Muscle of leg (tissue), 11 donors: ENCODE data around the gene MRPL36. TPM values are rescaled to one million over a fixed set of nuclear protein-coding genes. Genes with fewer than 3 reads are reported as not detected.
A peak's percentile ranks its signal among the peaks of the same experiment; 100 is the strongest.

Experiments
- DNase-seq: peaks from one replicate; pipeline ENCODE4 v3.0.0; 2013
- H3K27ac ChIP-seq: one replicate; pipeline ENCODE4 v1.5.1; 2013; ENCODE audit warnings: mild to moderate bottlenecking, low read length, control low read depth
- H3K27me3 ChIP-seq: one replicate; pipeline ENCODE4 v1.6.1; 2013; ENCODE audit warnings: low read length; ENCODE audit not compliant: control insufficient read depth, insufficient read depth
- H3K36me3 ChIP-seq: one replicate; pipeline ENCODE4 v1.6.1; 2013; ENCODE audit warnings: low read length; ENCODE audit not compliant: control insufficient read depth, insufficient read depth
- H3K4me1 ChIP-seq: one replicate; pipeline ENCODE4 v1.6.1; 2013; ENCODE audit warnings: low read length; ENCODE audit not compliant: control insufficient read depth, insufficient read depth
- H3K4me3 ChIP-seq: one replicate; pipeline ENCODE4 v1.5.1; 2013; ENCODE audit warnings: low read length, control low read depth
- H3K9me3 ChIP-seq: replicated peaks from 2 replicates; pipeline ENCODE4 v1.6.1; 2013; ENCODE audit warnings: low read depth, low read length; ENCODE audit not compliant: control insufficient read depth
- WGBS: methylation state at CpG from one replicate; pipeline ENCODE4 v1.1.5; 2013; ENCODE audit warnings: missing lambda C conversion rate; ENCODE audit not compliant: insufficient coverage; 5-methylcytosine and 5-hydroxymethylcytosine counted together
- polyA plus RNA-seq, 8 donors: library from polyadenylated mRNA; unstranded; fragments of 120-200 nt; gene quantifications; one replicate each; pipeline versions ENCODE4 v1.2.1 to v1.2.3, GENCODE V29; 2013; ENCODE audit warnings: inconsistent platforms in 1 of 8, low replicate concordance in 1 of 8; ENCODE audit not compliant: insufficient read length in 8 of 8, insufficient read depth in 1 of 8
- total RNA-seq: library from RNA; stranded (reverse); fragments of 120-200 nt; gene quantifications from one replicate; pipeline ENCODE4 v1.2.4, GENCODE V29; 2013

Gene MRPL36
- total and polyA plus RNA-seq, 9 donors = 24.2 to 48.1 (median 34.3) TPM

- no peak for DNase-seq
- H3K4me3 ChIP-seq = no peak overlapping the region
- no peak overlapping the region for H3K27ac ChIP-seq
- no peaks in the 10 kb centered on the region for H3K4me1 ChIP-seq
- H3K9me3 ChIP-seq = no peaks in the 10 kb centered on the region
- peaks cover 9% of the 10 kb centered on the region for H3K27me3 ChIP-seq
- H3K36me3 ChIP-seq = no peaks in the 10 kb centered on the region
- WGBS = 100% methylated on average over 1 of the region's 3 CpGs
Observed at GRCh38 chr5:1758574-1758973, 41.1 kb downstream of the MRPL36 start.

DNA sequence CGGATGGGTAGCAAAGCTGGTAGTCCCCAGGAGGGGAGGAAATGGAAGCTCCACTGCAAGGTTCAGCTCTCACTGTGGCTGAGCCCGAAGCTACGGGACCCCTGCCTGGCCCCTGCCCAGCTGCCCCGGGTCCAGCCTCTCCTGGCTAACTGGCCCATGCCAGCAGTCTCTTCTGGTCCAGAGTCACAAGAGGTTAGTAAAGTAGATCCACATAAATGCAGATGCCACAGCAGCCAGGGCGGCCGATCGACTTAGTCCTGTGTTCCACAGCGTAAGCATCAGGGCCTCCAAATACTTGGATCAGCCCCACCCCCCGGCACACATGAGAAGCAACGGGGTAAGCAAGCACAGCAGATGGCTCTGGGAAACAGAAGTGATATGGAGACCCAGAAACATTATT is 42.1 kb downstream of the MRPL36 start:
- 80% methylated on average over 9 of the region's 10 CpGs for WGBS
- DNase-seq = no peak
- no peaks in the 10 kb centered on the region for H3K4me1 ChIP-seq
- H3K36me3 ChIP-seq = no peaks in the 10 kb centered on the region
- H3K9me3 ChIP-seq = no peaks in the 10 kb centered on the region
- peaks cover 15% of the 10 kb centered on the region for H3K27me3 ChIP-seq
- H3K4me3 ChIP-seq = no peak overlapping the region
- H3K27ac ChIP-seq = no peak overlapping the region

DNA sequence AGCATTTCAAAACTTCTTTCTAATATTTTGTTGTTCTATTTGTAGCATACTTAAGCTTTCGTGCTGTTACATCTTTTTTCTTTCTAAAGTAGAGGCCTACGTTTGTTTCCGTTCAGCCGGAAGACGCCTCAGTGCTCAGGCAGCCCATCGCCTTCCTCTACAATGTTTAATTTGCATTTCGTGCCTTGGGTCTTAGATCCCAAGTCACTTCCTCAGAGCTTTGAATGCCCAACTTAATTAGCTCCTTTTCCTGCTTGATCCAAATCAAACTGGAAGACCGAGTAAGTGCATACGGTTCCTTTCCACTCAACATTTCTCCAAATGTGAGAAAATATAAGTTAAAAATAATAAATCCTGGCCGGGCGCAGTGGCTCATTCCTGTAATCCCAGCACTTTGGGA is 43.2 kb downstream of the MRPL36 start:
- 87% methylated on average over 4 of the region's 11 CpGs for WGBS
- H3K9me3 ChIP-seq = no peaks in the 10 kb centered on the region
- no peak overlapping the region for H3K4me3 ChIP-seq
- no peaks in the 10 kb centered on the region for H3K4me1 ChIP-seq
- DNase-seq = no peak
- peaks cover 18% of the 10 kb centered on the region for H3K27me3 ChIP-seq
- H3K36me3 ChIP-seq = no peaks in the 10 kb centered on the region
- H3K27ac ChIP-seq = no peak overlapping the region

DNA sequence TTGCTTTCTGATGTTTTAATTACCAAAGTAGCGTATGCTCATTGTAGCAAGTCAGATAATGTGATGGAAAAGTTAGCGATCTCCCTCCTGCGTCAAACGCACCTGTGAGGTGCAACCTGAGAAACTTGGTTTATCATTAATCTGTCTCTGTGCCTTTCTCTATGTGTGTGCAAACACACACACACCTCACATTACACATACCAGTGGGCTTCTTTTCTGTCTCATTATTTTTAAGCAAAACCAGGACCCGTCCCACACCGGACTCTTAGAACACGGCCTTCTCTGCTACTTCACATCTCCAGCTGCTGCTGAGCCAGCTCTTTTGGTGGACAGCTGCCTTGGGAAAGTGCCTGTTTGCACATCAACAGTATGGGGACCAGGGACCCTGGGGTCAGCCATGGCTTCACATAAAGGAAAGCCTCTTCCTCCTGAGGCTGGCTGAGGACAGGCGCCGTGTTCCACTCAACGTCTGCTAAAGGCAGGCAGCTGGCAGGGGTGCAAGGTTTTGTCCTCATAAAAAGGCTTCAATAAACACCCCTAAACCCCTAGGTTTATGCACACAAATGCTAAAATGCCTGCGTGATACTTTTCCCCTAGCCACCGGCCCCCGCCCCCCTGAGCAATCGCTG is 44.2 kb downstream of the MRPL36 start:
- 35% methylated on average over 10 of the region's 14 CpGs for WGBS
- peak; percentile 10 for DNase-seq
- no peak overlapping the region for H3K27ac ChIP-seq

DNA sequence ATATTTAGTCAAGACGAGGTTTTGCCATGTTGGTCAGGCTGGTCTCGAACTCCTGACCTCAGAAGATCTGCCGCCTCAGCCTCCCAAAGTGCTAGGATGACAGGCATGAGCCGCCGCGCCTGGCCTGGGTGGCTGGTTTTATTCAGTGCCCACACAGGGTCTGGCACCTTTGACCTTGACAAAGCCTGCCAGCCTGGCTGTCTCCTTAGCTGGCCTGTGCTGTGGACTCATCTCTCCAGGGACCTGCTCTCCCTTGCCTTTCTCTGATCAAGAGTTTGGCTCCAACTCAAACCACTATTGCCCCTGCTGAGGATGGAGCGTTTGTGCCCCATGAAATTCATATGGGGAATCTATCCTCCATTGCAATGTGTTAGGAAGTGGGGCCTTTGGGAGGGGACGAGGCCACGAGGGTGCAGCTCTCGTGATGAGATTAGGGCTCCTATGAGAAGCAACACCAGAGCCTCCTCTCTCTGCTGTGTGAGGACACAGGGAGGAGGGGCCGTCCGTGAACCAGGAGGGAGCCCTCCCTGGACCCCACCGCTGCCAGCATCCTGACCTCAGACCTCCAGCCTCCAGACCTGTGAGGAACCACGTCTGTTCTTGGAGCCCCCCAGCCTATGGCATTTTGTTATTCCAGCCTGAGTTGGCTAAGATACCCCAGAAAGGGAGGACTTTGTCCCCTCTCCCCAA is 45.0 kb downstream of the MRPL36 start:
- Histone ChIP-seq H3K27me3 (peaks cover 15% of the 10 kb centered on the region), H3K36me3 (no peaks in the 10 kb centered on the region), H3K27ac (no peak overlapping the region), H3K4me1 (no peaks in the 10 kb centered on the region), H3K4me3 (no peak overlapping the region), H3K9me3 (no peaks in the 10 kb centered on the region)
- 79% methylated on average over 11 of the region's 14 CpGs for WGBS
- DNase-seq = no peak

More for the DNA sequence above, 44.2 kb downstream of the MRPL36 start:
- Histone ChIP-seq H3K4me3 (no peak overlapping the region), H3K9me3 (no peaks in the 10 kb centered on the region), H3K4me1 (no peaks in the 10 kb centered on the region), H3K27me3 (peaks cover 17% of the 10 kb centered on the region), H3K36me3 (no peaks in the 10 kb centered on the region)

- H3K36me3 ChIP-seq = no peaks in the 10 kb centered on the region
- H3K27me3 ChIP-seq = peaks cover 14% of the 10 kb centered on the region
- DNase-seq = no peak
- no peak overlapping the region for H3K27ac ChIP-seq
- no peak overlapping the region for H3K4me3 ChIP-seq
- 79% methylated on average over 8 of the region's 8 CpGs for WGBS
- H3K4me1 ChIP-seq = no peaks in the 10 kb centered on the region
- H3K9me3 ChIP-seq = no peaks in the 10 kb centered on the region
Observed at GRCh38 chr5:1753490-1753889, 46.1 kb downstream of the MRPL36 start.

- H3K4me3 ChIP-seq = no peak overlapping the region
- H3K27me3 ChIP-seq = peaks cover 14% of the 10 kb centered on the region
- no peaks in the 10 kb centered on the region for H3K9me3 ChIP-seq
- WGBS = 61% methylated on average over 14 of the region's 16 CpGs
- H3K4me1 ChIP-seq = no peaks in the 10 kb centered on the region
- H3K36me3 ChIP-seq = no peaks in the 10 kb centered on the region
- H3K27ac ChIP-seq = no peak overlapping the region
- no peak for DNase-seq
Observed at GRCh38 chr5:1752881-1753280, 46.8 kb downstream of the MRPL36 start.

DNA sequence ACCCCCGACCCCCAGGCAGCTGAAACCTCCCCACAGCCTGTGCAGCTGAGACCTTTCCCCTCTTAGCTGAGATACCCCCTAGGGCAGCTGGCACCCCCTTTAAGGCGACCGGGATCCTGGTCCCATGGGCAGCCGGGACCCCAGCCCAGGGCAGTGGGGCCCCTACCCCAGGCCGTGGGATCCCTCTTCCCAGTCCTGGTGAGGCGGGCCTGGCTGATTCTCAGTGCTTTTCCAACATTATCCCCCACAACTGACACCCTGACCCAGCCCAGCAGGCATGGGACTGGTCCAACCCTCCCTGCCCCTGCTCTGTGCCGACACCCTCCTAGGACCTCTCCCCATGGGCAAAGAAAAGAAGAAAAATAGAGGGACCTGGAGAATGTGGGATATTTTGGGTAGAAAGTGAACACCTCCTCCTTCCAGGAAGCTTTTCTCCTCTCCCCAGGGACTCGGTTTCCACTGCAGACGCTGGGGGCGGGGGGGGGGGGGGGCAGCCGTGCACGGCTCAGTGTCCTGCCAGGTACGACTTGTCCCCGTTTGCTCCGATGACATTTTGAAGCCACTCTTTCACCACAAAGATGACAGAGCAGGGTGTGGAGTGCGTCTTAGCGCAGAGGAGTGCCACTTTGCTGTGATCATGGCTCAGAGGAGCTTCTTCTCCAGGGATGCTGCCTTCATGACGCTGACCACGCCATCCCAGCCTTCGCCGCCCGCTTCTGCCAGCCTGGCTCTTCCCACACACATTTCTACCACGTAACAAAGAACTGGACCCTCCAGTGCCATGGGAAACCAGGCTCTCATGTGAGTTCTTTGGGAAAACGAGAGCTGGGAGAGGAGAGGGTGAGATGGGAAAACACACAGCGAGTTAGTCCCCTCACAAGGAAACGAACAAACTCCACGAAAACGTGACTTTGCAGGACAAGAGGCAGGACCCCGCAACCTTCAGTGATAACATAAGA is 47.5 kb downstream of the MRPL36 start:
- H3K36me3 ChIP-seq = no peaks in the 10 kb centered on the region
- H3K27ac ChIP-seq = no peak overlapping the region
- H3K4me3 ChIP-seq = no peak overlapping the region
- H3K9me3 ChIP-seq = no peaks in the 10 kb centered on the region
- peaks cover 14% of the 10 kb centered on the region for H3K27me3 ChIP-seq
- H3K4me1 ChIP-seq = no peaks in the 10 kb centered on the region
- 85% methylated on average over 13 of the region's 29 CpGs for WGBS
- no peak for DNase-seq

GRCh38 chr5:1751026-1751863 is 48.4 kb downstream of the MRPL36 start:
- Histone ChIP-seq H3K4me1 (no peaks in the 10 kb centered on the region), H3K27ac (no peak overlapping the region), H3K27me3 (peaks cover 14% of the 10 kb centered on the region), H3K9me3 (no peaks in the 10 kb centered on the region), H3K4me3 (no peak overlapping the region), H3K36me3 (no peaks in the 10 kb centered on the region)
- 52% methylated on average over 26 of the region's 27 CpGs for WGBS
- DNase-seq = no peak
